Body of pancreas (tissue), 4 donors: ENCODE data around the gene DIRAS2.

Source experiments
- CTCF ChIP-seq, 7 experiments: fragments of 450-650 bp in 4 of 7; fragments of 200-600 bp in 3 of 7; sonication (generic) in 3 of 7; IDR thresholded peaks; one replicate each; pipeline ENCODE4 v1.5.1; 2016 to 2019; ENCODE audit warnings: antibody characterized with exemption in 7 of 7
- POLR2A ChIP-seq, 3 donors: fragments of 450-650 bp; IDR thresholded peaks; one replicate each; pipeline ENCODE4 v1.6.1; 2016; ENCODE audit warnings: antibody characterized with exemption in 3 of 3, mild to moderate bottlenecking in 2 of 3

GRCh38 chr9:90647843-90648242 is 5.2 kb upstream of the DIRAS2 start:
- no peak for TF ChIP-seq CTCF (IDR thresholded peaks at IDR 0.05)
- no peak for TF ChIP-seq POLR2A (IDR thresholded peaks at IDR 0.05)
